K562 (cell line): Measurements from ENCODE around the gene MED16. TPM values are rescaled to one million over a fixed set of nuclear protein-coding genes. Genes with fewer than 3 reads are reported as not detected.

Source experiments
- ARNT ChIP-seq, 2 experiments: fragments of 450-650 bp; IDR thresholded peaks; 2 replicates each; pipeline ENCODE4 v1.6.1; 2016; ENCODE audit warnings: mild to moderate bottlenecking in 1 of 2
- BHLHE40 ChIP-seq: IDR thresholded peaks from 2 replicates; pipeline ENCODE4 v1.6.1; 2011; ENCODE audit warnings: low read length, improper control_type of control experiment
- FOXK2 ChIP-seq, 2 experiments: fragments of 450-650 bp; IDR thresholded peaks in 1 of 2; conservative IDR thresholded peaks in 1 of 2; 2 replicates each; pipeline ENCODE4 v1.6.1; 2016; ENCODE audit warnings: low read depth in 2 of 2, mild to moderate bottlenecking in 1 of 2
- HCFC1 ChIP-seq: IDR thresholded peaks from 2 replicates; pipeline ENCODE4 v1.6.1; 2012; ENCODE audit warnings: low read depth, low read length, improper control_type of control experiment
- HES1 ChIP-seq: fragments of 450-650 bp; IDR thresholded peaks from 2 replicates; pipeline ENCODE4 v1.6.1; 2016; ENCODE audit warnings: low read depth, mild to moderate bottlenecking, moderate library complexity
- IRF2 ChIP-seq: sonication (generic); formaldehyde crosslinking; IDR thresholded peaks from 2 replicates; pipeline ENCODE4 v1.8.1; 2022; ENCODE audit warnings: mild to moderate bottlenecking, missing genetic modification reagents
- SREBF1 ChIP-seq: fragments of 150-350 bp; IDR thresholded peaks from 2 replicates; pipeline ENCODE4 v1.6.1; 2014; ENCODE audit warnings: antibody characterized with exemption, low read depth, low read length, borderline replicate concordance
- SRSF9 ChIP-seq: fragments of 200-400 bp; formaldehyde crosslinking; IDR thresholded peaks from 2 replicates; pipeline ENCODE4 v1.6.1; 2017; ENCODE audit warnings: low read depth, low read length, borderline replicate concordance
- THRAP3 ChIP-seq: fragments of 450-650 bp; IDR thresholded peaks from 2 replicates; pipeline ENCODE4 v1.6.1; 2016; ENCODE audit warnings: mild to moderate bottlenecking, inconsistent platforms, borderline replicate concordance
- U2AF2 ChIP-seq: fragments of 200-400 bp; formaldehyde crosslinking; optimal IDR thresholded peaks from 2 replicates; pipeline ENCODE3; 2017; ENCODE audit warnings: low read depth, mild to moderate bottlenecking, low read length
- ZFP91 ChIP-seq: sonication (generic); formaldehyde crosslinking; IDR thresholded peaks from 2 replicates; pipeline ENCODE4 v1.8.0; 2022; ENCODE audit warnings: mild to moderate bottlenecking, missing genetic modification reagents
- ZNF224 ChIP-seq: sonication (generic); formaldehyde crosslinking; IDR thresholded peaks from 2 replicates; pipeline ENCODE4 v1.8.0; 2022; ENCODE audit warnings: mild to moderate bottlenecking, missing genetic modification reagents
- ZNF3 ChIP-seq: fragments of 250-450 bp; sonication (Bioruptor Pico); IDR thresholded peaks from 2 replicates; pipeline ENCODE4 v1.5.0; 2021; ENCODE audit warnings: mild to moderate bottlenecking, moderate library complexity
- polyA plus RNA-seq, 8 experiments: library from polyadenylated mRNA; depleted of rRNA in 4 of 8; stranded (reverse) in 5 of 8; unstranded in 3 of 8; fragments of >200 nt; fragmentation: Nextera tagmentation in 2 of 8; fragmentation: Illumina TruSeq in 1 of 8; extraction: Ambion mirVana in 2 of 8; extraction: Trizol in 1 of 8; gene quantifications; 2 replicates each; pipeline versions ENCODE4 v1.2.1 to v1.2.3, GENCODE V29; 2011 to 2014; ENCODE audit warnings: inconsistent platforms in 1 of 8, missing spikeins in 1 of 8
- total RNA-seq, 7 experiments: library from RNA; depleted of rRNA in 6 of 7; stranded (reverse); fragments of >200 nt in 6 of 7; fragmentation: Illumina TruSeq in 2 of 7; extraction: Trizol in 2 of 7; gene quantifications; 2 replicates each; pipeline versions ENCODE4 v1.2.1 to v1.2.3, GENCODE V29; 2011 to 2021; ENCODE audit warnings: low replicate concordance in 1 of 7
- TF ChIP-seq, protein P1 (sequence below): fragments of 250-450 bp; sonication (Bioruptor Pico); IDR thresholded peaks from 2 replicates; pipeline ENCODE4 v1.5.0; 2021
- TF ChIP-seq, protein P2 (sequence below): fragments of 200-800 bp; sonication (Bioruptor generic); IDR thresholded peaks from 2 replicates; pipeline ENCODE4 v1.6.1; 2017; ENCODE audit warnings: missing genetic modification characterization, missing compliant biosample characterization

MED16 gene
- total and polyA plus RNA-seq, 9 of the 15 experiments (the other 6 are each of a cell fraction or from before 2014, with no cell fraction given): 0.89 to 59.9 (median 8.6) TPM

DNA sequence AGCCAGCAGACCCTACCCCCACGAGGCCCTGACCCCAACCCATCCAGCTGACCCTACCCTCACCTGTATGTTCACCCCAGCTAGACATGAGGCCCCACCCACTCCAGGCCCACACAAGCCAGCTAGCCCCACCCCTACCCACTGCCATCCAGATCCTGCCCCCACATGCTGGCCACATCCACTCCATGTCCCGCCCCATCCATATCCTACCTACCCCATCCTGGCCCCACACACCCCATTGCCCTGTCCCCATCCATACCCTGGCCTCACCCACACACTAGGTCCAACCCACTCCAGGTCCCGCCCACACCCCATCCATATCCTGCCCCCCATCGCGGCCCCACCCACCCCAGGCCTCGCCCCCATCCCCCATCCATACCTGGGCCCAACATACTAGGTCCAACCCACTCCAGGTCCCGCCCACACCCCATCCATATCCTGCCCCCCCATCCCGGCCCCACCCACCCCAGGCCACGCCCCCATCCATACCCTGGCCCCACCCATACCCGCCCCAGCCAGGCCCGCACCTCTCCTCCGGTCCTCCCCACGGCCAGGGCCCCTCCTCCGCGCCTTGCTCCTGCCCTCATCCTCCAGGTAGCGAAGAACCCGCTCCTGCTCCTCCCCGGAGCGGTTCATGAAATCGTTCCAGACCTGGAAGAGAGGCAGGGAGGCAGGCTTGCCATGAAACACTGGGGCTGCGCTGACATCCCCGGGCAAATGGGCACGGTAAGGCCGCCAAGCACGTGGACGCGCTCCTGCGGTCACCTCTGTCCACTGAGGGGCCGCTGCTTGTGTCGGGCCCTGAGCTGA lies 7.5 kb upstream of the MED16 start (continued):
- TF ChIP-seq SREBF1 (no peak), ZNF3 (no peak), HES1 (no peak), U2AF2 (no peak), IRF2 (CRISPR knock-in tag) (no peak), ZFP91 (CRISPR knock-in tag) (no peak), HCFC1 (no peak), BHLHE40 (peak; percentile 50), THRAP3 (no peak), SRSF9 (no peak), FOXK2 (conservative IDR thresholded peaks at IDR 0.05 in 1 of 2, IDR thresholded peaks at IDR 0.05 in 1 of 2; ENCODE audit: low read depth in 2 of 2) (no peak), ARNT (IDR thresholded peaks at IDR 0.05) (no peak), ZNF224 (no peak)
- TF ChIP-seq, protein P1, sequence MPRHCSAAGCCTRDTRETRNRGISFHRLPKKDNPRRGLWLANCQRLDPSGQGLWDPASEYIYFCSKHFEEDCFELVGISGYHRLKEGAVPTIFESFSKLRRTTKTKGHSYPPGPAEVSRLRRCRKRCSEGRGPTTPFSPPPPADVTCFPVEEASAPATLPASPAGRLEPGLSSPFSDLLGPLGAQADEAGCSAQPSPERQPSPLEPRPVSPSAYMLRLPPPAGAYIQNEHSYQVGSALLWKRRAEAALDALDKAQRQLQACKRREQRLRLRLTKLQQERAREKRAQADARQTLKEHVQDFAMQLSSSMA: no peak
- TF ChIP-seq, protein P2, sequence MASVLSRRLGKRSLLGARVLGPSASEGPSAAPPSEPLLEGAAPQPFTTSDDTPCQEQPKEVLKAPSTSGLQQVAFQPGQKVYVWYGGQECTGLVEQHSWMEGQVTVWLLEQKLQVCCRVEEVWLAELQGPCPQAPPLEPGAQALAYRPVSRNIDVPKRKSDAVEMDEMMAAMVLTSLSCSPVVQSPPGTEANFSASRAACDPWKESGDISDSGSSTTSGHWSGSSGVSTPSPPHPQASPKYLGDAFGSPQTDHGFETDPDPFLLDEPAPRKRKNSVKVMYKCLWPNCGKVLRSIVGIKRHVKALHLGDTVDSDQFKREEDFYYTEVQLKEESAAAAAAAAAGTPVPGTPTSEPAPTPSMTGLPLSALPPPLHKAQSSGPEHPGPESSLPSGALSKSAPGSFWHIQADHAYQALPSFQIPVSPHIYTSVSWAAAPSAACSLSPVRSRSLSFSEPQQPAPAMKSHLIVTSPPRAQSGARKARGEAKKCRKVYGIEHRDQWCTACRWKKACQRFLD (CRISPR knock-in tag): no peak
